Dedifferentiated amniotic fluid mesenchymal stem cell (primary cell): ENCODE data around the gene MRTFA.

Source experiments
- DNase-seq: peaks from one replicate; pipeline ENCODE4 v3.0.0-alpha.2; 2016; ENCODE audit errors: extremely low spot score

Gene MRTFA

DNA sequence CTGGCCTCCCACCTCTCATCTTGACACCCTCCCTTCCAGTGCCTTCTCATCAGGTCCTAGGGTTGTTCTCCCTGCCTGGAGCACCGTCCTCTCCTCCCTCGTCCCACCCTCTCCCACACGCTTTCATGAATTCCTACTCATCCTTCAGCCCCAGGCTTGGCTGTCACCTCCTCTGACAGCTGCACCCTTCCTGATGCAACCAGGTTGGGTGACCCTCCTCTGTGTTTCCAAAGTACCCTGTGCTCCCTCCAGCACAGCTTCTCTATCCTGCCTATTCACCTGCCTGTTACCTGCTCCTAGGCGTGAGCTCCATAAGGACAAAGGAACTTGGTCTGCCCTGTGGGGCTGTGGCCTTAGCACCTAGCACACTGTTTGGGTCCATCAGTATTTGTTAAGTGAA, 207.7 kb downstream of the MRTFA start:
- DNase-seq = no peak

DNA sequence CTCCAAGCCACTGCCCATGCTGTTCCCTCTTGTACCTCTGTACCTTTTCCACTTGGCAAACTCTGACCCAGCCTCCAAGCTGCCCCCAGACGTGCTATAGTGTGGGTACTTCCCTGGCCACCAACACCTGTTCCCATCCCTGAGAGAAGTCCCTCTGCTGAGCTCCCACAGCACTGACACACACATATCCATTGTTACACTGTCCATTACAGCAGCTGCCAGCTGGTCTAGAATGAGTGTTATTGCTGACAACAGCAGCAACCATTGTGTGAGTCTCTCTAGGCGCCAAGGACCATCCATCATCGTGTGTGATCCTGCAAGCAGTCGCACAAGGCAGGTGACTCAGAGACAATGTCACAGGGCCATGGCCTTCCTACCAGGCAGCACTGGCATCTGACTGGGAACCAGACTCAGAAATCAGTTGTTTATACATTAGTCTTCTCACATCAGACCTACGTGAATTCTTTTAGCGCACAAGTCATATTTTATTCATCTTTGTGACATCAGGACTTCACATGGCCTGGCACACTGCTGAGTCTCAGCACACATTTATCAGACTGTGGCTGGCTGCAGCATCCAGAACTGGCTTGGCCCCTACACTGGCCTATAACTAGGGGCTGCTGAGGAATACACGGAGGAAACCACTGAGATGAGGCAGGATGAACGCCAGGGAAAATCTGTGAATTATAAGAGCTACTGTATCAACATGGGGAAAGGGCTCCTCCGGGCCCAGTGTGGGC, 209.8 kb downstream of the MRTFA start:
- no peak for DNase-seq

GRCh38 chr22:40425082-40425481, 211.4 kb downstream of the MRTFA start:
- no peak for DNase-seq

DNA sequence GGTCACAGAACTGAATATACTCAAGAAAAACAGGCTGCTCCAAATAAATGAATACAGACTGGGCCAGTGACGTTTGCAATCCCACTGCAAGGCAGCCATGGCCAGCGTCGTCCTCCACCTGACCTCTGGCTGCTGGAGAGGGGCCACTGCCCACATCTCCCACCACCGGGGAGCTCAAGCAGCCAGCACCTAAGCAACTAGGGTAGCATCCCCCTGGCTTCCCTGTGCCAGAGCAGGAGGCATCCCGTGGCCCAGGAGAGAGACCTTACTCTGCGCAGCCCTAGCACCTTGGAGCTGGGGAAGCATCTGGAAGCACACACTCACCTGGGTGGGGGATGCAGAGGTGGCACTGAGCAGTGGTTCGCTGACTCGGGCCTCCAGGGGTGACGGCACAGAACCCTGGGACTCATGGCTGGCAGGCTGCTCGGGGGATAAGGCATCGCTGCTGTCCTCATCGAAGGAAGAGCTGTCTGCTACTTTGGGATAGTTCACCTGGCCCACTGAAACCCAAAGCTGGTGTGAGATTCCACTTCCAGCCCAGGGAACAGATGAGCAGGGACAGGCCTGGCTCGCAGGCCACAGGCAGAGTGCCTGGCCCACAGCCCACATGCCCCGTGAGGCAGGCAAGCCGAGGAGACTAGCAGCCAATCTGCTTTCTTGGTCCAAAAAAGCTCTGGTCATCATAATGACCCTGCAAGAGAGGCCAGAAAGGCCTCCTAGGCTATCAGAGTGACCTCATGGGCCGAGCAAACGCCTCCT, 212.5 kb downstream of the MRTFA start:
- DNase-seq = no peak

DNA sequence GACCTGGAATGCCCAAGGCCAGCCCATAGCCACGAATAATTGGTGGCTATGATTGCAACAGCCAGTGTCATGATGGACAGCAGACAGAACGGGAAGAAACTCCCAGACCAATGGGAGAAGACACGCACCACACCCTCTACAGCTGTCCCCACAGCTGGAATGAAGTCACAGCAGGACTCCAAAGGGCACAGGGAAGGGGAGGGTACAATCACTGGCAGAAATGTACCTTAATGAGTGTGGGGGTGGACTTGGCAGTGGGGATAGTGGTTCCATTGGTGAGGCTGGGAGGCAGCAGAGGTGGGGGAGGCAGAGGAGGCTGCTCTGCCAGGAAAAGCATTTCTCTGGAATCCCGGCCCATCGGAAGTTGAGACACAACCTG, 213.2 kb downstream of the MRTFA start:
- DNase-seq = no peak

GRCh38 chr22:40422558-40423309, 213.8 kb downstream of the MRTFA start:
- DNase-seq = no peak

- DNase-seq = no peak
Observed at GRCh38 chr22:40421941-40422340, 214.6 kb downstream of the MRTFA start.

DNA sequence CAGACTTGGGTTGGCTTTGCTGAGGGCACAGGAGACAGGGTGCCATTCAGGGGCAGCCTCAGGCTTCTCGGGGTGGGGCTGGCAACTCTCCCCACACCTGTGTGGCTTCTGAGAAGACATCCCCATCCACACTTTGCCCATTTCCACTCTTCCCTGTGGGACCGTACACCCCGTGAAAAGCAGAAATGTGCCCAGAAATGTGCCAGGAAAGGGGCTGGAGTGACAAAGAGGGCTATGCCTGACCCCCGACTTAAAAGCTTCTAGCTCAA, 215.5 kb downstream of the MRTFA start:
- no peak for DNase-seq

- DNase-seq = no peak
Observed at GRCh38 chr22:40420341-40421081, 216.0 kb downstream of the MRTFA start.

- no peak for DNase-seq
Observed at GRCh38 chr22:40419718-40420117, 216.8 kb downstream of the MRTFA start.

DNA sequence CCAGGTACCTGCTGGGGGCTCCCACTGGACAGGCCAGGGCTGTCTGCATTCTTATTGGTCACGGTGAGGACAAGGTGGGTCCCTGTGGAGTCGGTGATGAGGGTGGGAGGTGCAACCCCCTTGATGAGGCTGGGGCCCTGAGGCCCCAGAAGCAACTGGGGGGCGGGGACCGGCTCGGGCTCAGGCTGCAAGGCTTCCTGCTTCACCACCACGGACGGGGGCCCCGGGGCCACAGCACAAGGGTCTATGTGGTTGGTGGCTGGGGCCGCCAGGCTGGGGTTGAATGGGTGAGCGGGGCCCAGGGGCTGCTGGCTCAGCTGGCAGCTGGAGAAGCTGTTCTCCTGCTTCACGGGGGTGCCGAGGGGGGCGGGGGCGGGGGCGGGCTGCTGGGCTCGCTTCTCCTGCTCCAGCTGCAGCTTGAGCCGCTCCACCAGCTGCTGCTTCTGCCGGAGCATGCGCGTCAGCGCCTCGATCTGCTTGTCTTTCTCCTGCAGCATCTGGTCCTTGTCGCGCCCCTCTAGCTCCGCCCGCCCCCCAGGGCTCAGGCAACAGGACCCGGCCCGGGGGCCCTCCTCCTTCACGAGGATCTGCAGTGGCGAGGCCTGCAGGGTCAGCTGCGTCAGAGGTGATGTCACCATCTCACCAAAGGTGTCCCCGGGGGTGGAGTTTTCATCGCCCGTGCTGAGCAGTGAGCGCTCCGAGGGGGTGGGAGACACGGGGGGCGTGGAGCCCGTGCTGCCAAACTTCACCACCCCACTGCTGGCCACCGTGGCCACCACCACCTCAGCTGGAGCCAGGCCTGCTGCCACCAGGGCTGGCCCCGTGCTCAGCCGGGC, 217.9 kb downstream of the MRTFA start:
- DNase-seq = no peak

DNA sequence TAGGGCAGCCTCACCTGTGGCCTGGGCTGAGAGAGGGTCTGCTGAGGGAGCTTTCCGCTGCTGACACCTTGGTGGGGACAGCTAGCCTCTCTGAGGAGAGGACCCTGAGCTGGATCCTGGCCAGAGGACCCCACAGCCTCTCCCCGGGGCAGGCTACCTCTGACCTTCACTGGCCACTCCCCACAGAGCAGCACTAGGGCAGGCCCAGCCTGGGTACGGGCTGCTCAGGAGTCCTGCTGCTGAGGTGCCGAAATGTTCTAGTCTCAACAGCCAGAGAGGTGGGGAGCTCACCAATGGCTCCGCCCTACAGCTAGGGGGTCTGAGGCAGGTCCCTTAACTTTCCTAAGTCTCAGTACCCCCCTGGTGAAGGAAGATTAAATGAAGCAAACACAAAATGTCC, 218.6 kb downstream of the MRTFA start:
- DNase-seq = no peak

DNA sequence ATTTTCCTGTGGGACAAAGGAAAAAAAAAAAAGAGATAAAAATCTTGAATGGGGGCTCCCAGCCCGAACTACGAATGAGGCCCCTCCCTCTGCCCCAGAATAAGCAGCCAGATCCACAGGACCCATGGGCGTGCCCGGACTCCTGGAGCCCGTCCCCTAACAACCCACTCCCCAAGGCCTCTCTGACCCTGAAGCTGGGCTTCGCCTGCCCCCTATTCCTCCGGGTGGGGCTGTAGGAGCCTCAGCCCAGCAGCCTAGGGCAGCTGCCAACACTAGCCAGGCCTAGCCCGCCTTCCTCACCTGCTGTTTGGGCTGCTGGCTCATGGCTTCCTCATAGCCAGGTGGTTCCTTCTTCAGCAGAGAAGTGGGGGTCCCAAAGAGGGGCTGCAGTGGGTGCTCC, 219.5 kb downstream of the MRTFA start:
- DNase-seq = no peak

- DNase-seq = no peak
Observed at GRCh38 chr22:40416636-40417035, 219.9 kb downstream of the MRTFA start.

DNA sequence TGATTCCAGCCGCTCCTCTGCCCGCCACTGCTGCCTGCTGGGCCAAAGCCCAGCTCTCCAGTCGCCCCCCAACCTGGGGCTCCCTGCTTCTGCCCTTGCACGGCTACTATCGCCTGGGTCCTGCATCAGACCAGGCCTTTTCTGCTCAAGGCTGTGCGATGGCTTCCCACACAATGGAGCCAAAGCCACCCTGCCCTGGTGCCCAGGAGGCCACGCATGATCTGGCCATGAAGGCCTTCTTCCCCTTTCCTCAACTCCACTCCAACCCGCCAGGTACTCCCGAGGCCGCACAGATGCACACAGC, 220.3 kb downstream of the MRTFA start:
- DNase-seq = no peak

- no peak for DNase-seq
Observed at GRCh38 chr22:40415531-40416266, 220.8 kb downstream of the MRTFA start.

GRCh38 chr22:40414838-40415505, 221.5 kb downstream of the MRTFA start:
- no peak for DNase-seq

GRCh38 chr22:40414311-40414710, 222.2 kb downstream of the MRTFA start:
- no peak for DNase-seq

- DNase-seq = no peak
Observed at GRCh38 chr22:40413873-40414272, 222.6 kb downstream of the MRTFA start.

GRCh38 chr22:40412441-40412840, 224.1 kb downstream of the MRTFA start:
- no peak for DNase-seq
